ENCODE results near the gene MKLN1.

DNA sequence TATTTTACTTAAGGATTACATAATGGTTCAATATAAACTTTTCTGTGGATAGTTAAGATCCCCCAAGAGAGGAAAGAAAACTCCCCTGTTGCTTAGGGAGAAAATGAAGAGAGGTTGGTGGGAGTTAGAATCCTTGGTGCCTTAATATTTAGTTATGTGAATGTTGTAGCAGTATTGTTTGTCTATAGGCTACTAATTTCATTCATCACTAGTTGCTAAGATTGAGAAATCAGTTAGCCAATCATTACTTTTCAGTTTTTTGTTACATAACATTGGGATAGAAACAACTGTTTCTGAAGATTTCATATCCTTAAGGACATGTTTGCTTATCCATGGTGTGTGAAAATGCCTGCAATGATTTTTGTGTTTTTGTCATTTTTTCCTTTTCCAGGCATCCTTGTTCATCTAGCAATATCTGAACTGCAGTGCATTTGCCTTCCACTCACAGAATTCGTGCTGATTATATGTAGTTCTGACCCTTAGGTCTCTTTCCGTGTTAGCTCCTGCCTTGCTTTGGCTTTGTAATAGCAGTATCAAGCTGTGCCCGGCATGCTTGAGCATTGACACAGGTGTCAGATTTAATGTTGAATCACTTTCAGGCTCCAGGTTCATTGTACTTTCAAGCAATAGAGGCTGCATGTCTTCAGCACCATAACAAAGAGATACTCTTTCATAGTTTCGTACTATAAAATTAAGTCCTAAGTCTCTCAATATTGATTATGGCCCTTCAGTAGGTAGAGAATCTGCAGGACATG is 143.8 kb downstream of the MKLN1 start:
- TF ChIP-seq CTCF (IDR thresholded peaks at IDR 0.05) = no peak
- no peak for TF ChIP-seq POLR2A (IDR thresholded peaks at IDR 0.05)

Measured in Peyer's patch (tissue), 4 donors.